Prostate gland (tissue), 2 donors: ENCODE data around the gene MFSD6.

Experiments used
- POLR2A ChIP-seq: fragments of 450-650 bp; IDR thresholded peaks from one replicate; pipeline ENCODE4 v1.6.1; 2016; ENCODE audit warnings: antibody characterized with exemption, mild to moderate bottlenecking
- TF ChIP-seq, protein P1 (sequence below), 4 experiments: fragments of 200-600 bp in 2 of 4; fragments of 450-650 bp in 2 of 4; sonication (generic) in 2 of 4; IDR thresholded peaks; 1 replicate in 3 of 4; 2 replicates in 1 of 4; pipeline ENCODE4 v1.5.1; 2016 to 2019; ENCODE audit warnings: antibody characterized with exemption in 4 of 4, mild to moderate bottlenecking in 2 of 4, moderate library complexity in 2 of 4

DNA sequence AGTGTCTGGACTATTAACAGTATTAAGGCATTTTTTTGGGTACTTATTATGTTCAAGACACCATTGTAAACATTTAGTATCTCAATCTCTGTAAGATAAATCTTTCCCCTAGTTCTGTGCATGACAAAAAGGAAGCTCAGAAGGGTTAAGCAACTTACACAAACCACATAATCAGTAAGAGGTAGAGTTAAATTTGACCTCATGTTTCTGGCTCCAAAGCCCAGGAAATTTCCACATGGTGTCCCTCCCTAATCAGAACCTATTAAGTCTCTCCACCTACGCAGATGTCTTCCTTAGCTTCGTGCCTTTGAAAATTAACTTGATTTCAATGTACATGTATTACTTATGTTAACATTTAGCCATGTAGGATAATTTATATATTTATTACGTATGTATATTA is 2.0 kb downstream of the MFSD6 start:
- no peak for TF ChIP-seq POLR2A
- TF ChIP-seq, protein P1, sequence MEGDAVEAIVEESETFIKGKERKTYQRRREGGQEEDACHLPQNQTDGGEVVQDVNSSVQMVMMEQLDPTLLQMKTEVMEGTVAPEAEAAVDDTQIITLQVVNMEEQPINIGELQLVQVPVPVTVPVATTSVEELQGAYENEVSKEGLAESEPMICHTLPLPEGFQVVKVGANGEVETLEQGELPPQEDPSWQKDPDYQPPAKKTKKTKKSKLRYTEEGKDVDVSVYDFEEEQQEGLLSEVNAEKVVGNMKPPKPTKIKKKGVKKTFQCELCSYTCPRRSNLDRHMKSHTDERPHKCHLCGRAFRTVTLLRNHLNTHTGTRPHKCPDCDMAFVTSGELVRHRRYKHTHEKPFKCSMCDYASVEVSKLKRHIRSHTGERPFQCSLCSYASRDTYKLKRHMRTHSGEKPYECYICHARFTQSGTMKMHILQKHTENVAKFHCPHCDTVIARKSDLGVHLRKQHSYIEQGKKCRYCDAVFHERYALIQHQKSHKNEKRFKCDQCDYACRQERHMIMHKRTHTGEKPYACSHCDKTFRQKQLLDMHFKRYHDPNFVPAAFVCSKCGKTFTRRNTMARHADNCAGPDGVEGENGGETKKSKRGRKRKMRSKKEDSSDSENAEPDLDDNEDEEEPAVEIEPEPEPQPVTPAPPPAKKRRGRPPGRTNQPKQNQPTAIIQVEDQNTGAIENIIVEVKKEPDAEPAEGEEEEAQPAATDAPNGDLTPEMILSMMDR (IDR thresholded peaks at IDR 0.05): no peak
